Measurements from ENCODE around the gene ADM2. TPM values are rescaled to one million over a fixed set of nuclear protein-coding genes. Genes with fewer than 3 reads are reported as not detected.

The ADM2 gene
- total and polyA plus RNA-seq, 2 of the 13 experiments (the other 11 are each of a cell fraction or from before 2014, with no cell fraction given), result 1.2 to 3.0 TPM

DNA sequence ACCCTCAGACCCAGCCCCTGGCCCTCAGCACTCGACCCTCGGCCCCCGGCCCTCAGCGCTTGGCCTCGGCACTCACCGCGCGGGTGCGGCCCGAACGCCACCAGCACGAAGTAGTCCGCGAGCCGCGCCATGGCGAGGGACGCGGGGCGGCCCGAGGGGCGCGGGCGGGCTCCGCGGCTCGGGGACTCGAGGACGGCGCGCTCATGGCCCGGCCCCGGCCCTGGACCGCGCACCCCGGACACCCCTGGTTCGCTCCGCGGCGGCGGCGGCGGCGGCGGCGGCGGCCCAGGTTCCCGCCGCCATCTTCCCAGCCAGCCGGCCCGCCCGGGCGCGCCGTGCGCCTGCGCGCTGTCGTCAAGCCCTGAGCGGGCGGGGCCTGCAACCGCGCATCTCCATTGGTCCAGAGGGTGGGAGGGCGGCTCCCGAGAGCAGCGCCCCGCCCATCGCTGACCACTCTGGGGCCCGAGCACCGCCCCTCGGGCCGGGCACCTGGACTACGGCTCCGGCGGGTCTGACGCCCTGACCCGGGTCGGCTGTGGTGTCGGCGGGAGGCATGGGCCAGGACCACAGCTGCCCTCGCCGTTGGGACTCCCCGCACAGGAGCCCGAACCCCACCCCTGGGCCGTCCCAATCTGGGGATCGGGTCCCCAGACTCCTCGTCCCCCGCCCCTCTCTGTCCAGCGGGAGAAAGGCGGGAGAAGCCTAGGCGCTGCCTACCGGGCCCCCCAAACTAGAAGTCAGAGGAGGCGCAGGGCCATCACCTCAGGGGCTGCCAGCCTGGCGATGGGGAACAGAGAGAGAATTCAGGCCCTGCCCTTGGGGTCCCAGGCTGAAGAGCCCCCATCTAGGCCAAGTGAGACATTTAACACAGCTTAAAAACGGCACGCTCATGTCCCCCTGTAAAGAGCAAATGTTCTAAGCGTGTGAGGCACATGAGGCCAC, 6.4 kb upstream of the ADM2 start, which contains the start of gene SBF1 (continued):
- TF ChIP-seq, protein P1, sequence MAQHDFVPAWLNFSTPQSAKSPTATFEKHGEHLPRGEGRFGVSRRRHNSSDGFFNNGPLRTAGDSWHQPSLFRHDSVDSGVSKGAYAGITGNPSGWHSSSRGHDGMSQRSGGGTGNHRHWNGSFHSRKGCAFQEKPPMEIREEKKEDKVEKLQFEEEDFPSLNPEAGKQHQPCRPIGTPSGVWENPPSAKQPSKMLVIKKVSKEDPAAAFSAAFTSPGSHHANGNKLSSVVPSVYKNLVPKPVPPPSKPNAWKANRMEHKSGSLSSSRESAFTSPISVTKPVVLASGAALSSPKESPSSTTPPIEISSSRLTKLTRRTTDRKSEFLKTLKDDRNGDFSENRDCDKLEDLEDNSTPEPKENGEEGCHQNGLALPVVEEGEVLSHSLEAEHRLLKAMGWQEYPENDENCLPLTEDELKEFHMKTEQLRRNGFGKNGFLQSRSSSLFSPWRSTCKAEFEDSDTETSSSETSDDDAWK (CRISPR knock-in tag; IDR thresholded peaks at IDR 0.05), result no peak
- TF ChIP-seq CREB1 (IDR thresholded peaks at IDR 0.05) (no peak), CREB1 (CRISPR knock-in tag; IDR thresholded peaks at IDR 0.05) (no peak), FOXK1 (CRISPR knock-in tag; IDR thresholded peaks at IDR 0.05; ENCODE audit: borderline replicate concordance, low read depth) (no peak), ARHGAP35 (CRISPR knock-in tag; IDR thresholded peaks at IDR 0.05; ENCODE audit: borderline replicate concordance) (no peak), ZBTB20 (CRISPR knock-in tag; IDR thresholded peaks at IDR 0.05; ENCODE audit: borderline replicate concordance, low read depth) (peak; percentile 36; the same call in 1 of the 2 replicates), NKX3-1 (CRISPR knock-in tag; IDR thresholded peaks at IDR 0.05) (no peak), ZNF607 (CRISPR knock-in tag; IDR thresholded peaks at IDR 0.05; ENCODE audit: borderline replicate concordance) (0 out of 2 replicates have a peak, but pooled peaks have one; percentile 16), REPIN1 (CRISPR knock-in tag; IDR thresholded peaks at IDR 0.05; ENCODE audit: borderline replicate concordance, low read depth) (no peak), SIN3A (IDR thresholded peaks at IDR 0.05; ENCODE audit: borderline replicate concordance, low read depth, low read length) (0 out of 2 replicates have a peak, but pooled peaks have one; percentile 14), MIER2 (CRISPR knock-in tag; IDR thresholded peaks at IDR 0.05) (no peak), KAT8 (CRISPR knock-in tag; IDR thresholded peaks at IDR 0.05) (peak; percentile 48; the same call in 1 of the 2 replicates), CCAR2 (optimal IDR thresholded peaks at IDR 0.05; ENCODE audit: low read depth, low read length) (no peak), ZNF207 (IDR thresholded peaks at IDR 0.05; ENCODE audit: borderline replicate concordance) (no peak), EP300 (IDR thresholded peaks at IDR 0.05; ENCODE audit: low read depth in 2 of 2, low read length in 2 of 2) (no peak), EP300 (CRISPR knock-in tag; IDR thresholded peaks at IDR 0.05; ENCODE audit: borderline replicate concordance) (no peak), GLI4 (CRISPR knock-in tag; IDR thresholded peaks at IDR 0.05; ENCODE audit: borderline replicate concordance) (no peak), ZKSCAN8 (CRISPR knock-in tag; IDR thresholded peaks at IDR 0.05; ENCODE audit: borderline replicate concordance) (no peak)
- TF ChIP-seq, protein P2, sequence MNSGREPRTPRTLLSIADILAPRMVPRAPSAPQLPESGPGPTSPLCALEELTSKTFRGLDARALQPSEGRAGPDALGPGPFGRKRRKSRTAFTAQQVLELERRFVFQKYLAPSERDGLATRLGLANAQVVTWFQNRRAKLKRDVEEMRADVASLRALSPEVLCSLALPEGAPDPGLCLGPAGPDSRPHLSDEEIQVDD (CRISPR knock-in tag; IDR thresholded peaks at IDR 0.05; ENCODE audit: borderline replicate concordance), result 0 out of 2 replicates have a peak, but pooled peaks have one; percentile 56
- TF ChIP-seq, protein P3, sequence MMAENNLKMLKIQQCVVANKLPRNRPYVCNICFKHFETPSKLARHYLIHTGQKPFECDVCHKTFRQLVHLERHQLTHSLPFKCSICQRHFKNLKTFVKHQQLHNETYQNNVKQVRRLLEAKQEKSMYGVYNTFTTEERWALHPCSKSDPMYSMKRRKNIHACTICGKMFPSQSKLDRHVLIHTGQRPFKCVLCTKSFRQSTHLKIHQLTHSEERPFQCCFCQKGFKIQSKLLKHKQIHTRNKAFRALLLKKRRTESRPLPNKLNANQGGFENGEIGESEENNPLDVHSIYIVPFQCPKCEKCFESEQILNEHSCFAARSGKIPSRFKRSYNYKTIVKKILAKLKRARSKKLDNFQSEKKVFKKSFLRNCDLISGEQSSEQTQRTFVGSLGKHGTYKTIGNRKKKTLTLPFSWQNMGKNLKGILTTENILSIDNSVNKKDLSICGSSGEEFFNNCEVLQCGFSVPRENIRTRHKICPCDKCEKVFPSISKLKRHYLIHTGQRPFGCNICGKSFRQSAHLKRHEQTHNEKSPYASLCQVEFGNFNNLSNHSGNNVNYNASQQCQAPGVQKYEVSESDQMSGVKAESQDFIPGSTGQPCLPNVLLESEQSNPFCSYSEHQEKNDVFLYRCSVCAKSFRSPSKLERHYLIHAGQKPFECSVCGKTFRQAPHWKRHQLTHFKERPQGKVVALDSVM (CRISPR knock-in tag; IDR thresholded peaks at IDR 0.05), result no peak
- TF ChIP-seq, protein P4, sequence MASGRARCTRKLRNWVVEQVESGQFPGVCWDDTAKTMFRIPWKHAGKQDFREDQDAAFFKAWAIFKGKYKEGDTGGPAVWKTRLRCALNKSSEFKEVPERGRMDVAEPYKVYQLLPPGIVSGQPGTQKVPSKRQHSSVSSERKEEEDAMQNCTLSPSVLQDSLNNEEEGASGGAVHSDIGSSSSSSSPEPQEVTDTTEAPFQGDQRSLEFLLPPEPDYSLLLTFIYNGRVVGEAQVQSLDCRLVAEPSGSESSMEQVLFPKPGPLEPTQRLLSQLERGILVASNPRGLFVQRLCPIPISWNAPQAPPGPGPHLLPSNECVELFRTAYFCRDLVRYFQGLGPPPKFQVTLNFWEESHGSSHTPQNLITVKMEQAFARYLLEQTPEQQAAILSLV (CRISPR knock-in tag; IDR thresholded peaks at IDR 0.05; ENCODE audit: borderline replicate concordance), result peak; percentile 48; the same call in 1 of the 2 replicates
- TF ChIP-seq, protein P5, sequence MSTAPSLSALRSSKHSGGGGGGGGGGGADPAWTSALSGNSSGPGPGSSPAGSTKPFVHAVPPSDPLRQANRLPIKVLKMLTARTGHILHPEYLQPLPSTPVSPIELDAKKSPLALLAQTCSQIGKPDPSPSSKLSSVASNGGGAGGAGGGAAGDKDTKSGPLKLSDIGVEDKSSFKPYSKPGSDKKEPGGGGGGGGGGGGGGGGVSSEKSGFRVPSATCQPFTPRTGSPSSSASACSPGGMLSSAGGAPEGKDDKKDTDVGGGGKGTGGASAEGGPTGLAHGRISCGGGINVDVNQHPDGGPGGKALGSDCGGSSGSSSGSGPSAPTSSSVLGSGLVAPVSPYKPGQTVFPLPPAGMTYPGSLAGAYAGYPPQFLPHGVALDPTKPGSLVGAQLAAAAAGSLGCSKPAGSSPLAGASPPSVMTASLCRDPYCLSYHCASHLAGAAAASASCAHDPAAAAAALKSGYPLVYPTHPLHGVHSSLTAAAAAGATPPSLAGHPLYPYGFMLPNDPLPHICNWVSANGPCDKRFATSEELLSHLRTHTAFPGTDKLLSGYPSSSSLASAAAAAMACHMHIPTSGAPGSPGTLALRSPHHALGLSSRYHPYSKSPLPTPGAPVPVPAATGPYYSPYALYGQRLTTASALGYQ (CRISPR knock-in tag; IDR thresholded peaks at IDR 0.05), result no peak

All from HepG2 (cell line).